CD4-positive, alpha-beta T cell treated with Interleukin-4 for 4 hours (primary cell): ENCODE measurements around the gene ENOX1.

Experiments used
- DNase-seq: peaks from one replicate; pipeline ENCODE4 v3.0.0-alpha.2; 2020

Gene ENOX1

GRCh38 chr13:43785261-43785649, 1.5 kb downstream of the ENOX1 start:
- no peak for DNase-seq

GRCh38 chr13:43784496-43784895, 2.3 kb downstream of the ENOX1 start:
- DNase-seq: no peak

DNA sequence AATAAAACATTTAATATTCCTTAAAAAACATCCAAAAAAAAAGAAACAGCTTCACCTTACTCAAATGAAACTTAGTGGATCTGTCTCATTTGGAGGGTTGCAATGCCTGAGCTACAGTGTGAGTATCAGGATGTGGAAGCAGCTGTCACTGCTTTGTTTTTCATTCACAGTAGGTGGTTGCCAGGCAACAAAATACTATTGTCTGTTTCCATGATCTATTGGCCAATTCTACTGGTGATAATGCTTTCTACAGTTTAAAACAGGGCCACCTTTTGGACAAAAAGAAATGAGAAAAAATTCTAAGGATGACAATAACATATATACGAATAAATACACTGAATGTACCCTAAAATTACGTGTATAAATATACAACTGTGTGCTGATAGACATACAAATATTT, 3.0 kb downstream of the ENOX1 start:
- DNase-seq: peak; percentile 21

GRCh38 chr13:43782686-43783085, 4.1 kb downstream of the ENOX1 start:
- no peak for DNase-seq

- no peak for DNase-seq
These were observed 6.1 kb downstream of the ENOX1 start for GRCh38 chr13:43780666-43781065.

- no peak for DNase-seq
These were observed 10.2 kb downstream of the ENOX1 start for GRCh38 chr13:43776501-43777079.

DNA sequence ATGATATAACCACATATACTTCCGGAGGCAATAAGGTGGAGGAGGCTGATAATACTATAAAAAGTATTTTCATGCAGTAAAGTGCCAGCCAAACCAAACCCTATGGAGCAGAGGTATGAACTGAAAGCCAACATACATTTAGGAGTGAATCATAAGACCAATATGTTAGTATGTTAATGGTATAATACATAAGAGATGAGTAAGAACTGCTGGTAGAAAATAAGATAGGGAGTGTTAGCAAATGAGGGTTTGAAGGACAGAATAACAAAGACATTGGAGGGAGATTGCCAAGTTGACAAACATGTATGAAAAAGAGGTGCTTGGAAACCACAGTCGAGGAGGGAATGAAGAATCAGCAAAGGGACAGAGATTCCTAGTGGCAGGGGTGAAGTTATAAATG, 10.8 kb downstream of the ENOX1 start:
- DNase-seq: no peak

- no peak for DNase-seq
These were observed 13.2 kb downstream of the ENOX1 start for GRCh38 chr13:43773602-43774001.

GRCh38 chr13:43770871-43771270, 15.9 kb downstream of the ENOX1 start:
- DNase-seq: no peak

GRCh38 chr13:43769529-43769928, 17.2 kb downstream of the ENOX1 start:
- DNase-seq: no peak

GRCh38 chr13:43767341-43767931, 19.3 kb downstream of the ENOX1 start:
- DNase-seq: no peak

DNA sequence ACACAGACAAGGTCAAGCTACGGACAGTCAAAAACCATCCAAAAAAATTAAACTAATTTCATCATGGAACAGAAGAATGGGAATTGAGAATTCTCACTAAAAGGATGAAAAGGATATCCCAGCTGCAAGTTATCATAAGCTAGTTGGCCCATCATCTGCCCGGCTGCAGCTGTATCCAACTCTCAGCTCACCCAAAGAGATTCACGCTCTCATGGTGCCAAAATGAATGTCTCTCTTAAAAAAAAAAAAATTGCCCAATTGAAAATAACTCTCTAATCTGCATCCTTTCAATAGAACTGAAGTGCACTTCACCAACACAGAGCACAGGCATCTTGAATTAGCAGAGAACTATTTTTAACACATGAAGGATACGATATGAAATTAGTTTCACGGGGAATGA, 20.0 kb downstream of the ENOX1 start:
- DNase-seq: no peak

DNA sequence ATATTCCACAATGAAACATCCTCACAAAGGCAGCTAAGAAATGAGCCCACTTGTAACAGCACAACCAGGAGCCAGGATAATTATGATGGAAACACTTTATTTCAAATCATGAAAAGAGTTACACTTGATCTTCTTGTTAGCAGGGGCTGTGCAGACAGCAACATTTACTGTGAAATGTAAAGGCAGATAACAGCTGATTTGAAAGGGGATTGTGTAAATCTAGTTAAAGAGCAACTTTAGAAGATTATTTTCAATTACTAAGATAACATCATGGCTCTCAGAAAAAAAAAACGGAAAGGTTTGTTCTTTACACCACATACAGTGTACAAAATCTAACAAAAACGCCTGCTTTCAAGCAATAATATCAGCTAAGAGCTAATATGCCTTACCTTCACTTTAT, 22.4 kb downstream of the ENOX1 start:
- DNase-seq: no peak

DNA sequence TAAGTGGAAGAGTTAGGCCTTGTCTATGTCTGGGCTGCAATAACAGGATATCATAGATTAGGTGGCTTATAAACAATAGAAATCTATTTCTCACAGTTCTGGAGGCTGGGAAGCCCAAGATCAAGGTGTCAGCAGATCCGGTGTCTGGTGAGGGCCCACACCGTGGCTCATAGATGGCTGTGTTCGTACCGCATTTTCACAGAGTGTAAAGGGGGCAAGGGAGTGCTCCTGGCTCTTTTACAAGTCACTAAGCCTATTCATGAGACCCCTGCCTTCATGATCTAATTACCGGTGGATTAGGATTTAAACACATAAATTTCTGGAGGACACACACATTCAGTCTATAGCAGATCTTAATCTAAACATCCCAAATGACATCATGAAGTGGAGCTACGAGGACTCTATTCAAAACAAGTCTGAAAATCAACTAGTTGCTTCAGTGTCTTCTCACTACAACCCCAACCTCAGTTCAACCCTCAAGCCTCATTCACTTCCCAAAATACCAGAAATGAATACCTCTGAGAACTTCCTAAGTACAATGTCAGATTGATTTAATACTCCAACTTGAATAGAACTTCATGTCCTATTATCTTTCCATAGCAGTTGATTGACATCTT, 23.5 kb downstream of the ENOX1 start:
- no peak for DNase-seq

GRCh38 chr13:43761616-43762315, 25.0 kb downstream of the ENOX1 start:
- no peak for DNase-seq

DNA sequence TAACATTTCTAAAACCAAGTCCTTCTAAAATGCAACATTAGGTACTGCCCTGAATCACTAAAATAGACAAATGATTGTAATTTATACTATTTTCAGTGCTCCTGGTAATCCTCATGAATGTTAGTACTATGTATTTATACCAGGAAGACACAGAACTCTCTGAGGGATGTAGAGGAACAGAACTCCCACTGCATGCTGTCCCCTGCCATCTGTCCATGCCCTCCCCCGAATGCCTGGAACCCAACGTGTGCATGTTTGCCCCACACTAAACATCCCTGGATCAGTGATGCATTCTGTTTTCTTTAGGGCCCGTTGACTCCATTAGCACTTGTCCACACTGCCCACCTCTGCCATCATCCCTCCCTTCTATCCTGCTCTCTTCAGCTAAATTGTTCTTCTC, 26.5 kb downstream of the ENOX1 start:
- DNase-seq: no peak

DNA sequence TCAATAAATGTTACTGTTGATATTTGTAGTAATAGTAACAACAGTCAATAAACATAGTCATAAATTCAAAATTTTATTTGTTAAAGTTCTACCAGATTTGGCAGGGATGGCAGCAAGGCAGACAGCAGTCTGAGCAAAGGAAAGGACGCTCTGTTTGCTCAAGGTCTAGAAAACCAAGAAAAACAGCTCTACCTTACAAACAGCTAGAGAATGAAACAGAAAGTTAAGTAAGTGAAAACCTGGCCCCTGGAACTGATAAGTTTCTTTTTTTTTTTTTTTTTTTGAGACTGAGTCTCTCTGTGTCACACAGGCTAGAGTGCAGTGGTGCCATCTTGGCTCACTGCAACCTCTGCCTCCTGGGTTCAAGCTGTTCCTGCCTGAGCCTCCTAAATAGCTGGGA, 27.9 kb downstream of the ENOX1 start:
- no peak for DNase-seq

- no peak for DNase-seq
These were observed 29.5 kb downstream of the ENOX1 start for GRCh38 chr13:43757266-43757665.

- DNase-seq: no peak
These were observed 30.9 kb downstream of the ENOX1 start for GRCh38 chr13:43755844-43756243.

GRCh38 chr13:43751624-43752023, 35.1 kb downstream of the ENOX1 start:
- DNase-seq: no peak

DNA sequence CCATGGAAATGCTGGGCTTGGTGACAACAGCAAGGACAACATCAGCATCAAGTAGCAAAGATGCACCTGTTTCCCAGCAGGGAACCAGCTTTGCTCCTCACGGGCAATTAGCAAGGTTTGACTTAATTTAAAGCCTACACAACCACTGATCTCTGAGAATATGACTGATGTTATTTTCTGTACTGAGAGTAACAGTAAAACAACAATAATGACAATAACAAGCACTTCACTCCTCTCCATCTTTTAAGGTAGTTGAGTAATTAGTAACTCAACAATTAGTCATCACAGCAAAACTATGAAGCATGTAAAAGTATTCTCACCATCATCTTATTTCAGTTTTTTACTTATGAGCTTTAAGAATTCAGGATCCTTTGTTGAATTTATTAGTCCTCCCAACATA, 37.3 kb downstream of the ENOX1 start:
- DNase-seq: no peak

DNA sequence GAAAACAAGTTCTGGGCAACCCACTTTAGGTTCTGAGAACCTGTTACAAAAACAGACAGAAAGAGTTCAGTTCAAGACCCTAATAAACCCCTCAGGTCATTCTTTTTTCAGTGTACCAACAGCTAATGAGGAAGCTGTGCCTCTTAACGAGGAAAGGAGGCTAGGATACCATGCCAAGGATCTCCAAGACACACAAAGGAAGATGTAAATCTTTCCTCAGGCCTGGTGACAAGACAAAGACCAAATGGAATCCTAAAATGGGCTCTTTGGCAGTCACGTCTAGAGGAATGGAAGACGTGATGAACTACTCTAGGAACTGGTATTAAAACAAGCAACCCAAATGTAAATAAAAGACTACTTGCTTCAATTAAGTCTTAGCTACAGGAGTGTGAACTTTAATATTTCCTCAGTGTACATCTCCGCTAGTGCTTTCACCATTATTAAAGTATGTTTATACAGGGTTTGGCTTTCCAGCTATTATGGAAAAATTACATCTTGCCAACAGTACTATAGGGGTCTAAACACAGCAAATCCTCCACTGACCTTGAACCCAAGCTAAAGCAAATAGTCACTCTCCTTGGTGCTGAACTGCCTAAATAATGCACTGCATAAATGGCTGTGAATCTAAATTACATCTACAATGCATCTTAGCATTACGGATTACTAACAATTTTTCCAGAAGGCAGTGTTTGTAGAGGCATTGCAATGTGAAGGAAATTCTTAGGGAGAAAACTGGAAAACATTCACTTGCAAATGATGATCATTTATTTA, 42.3 kb downstream of the ENOX1 start:
- no peak for DNase-seq

GRCh38 chr13:43742911-43743310, 43.9 kb downstream of the ENOX1 start:
- no peak for DNase-seq
